ENCODE data around the gene KRT6B.
"Not testable (repeated sequence)": the region's sequence is repeated elsewhere in the genome, so short reads cannot be mapped to it uniquely, and the experiment has no call there.

The KRT6B gene

DNA sequence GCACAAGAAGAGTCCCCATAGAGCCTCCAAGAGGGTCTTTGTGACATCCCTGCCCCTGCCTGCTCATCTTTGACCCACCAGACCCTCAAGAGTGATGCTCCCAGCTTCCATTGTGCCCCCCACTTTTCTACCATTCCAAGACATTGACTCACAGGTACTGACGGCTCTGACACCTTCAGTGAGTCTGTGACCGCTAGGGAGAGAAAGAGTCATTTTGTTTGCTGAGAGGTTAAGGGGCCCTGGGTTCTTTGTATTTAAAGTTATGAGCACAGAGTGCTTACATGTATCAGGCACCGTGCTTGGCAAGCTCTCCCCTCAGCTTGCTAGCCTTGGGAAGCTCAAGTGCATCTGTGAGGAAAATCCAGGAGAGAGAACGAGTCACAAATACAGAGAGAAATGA is 38.7 kb downstream of the KRT6B start:
- DNase-seq (ENCODE audit: low read depth), result no peak

- no peak for DNase-seq (ENCODE audit: low read depth)
These were observed 40.1 kb downstream of the KRT6B start for GRCh38 chr12:52411815-52412214.

GRCh38 chr12:52410589-52411248 is 41.2 kb downstream of the KRT6B start:
- not testable (repeated sequence) for DNase-seq (ENCODE audit: low read depth)

- DNase-seq (ENCODE audit: low read depth), result no peak
These were observed 44.0 kb downstream of the KRT6B start for GRCh38 chr12:52407918-52408317.

DNA sequence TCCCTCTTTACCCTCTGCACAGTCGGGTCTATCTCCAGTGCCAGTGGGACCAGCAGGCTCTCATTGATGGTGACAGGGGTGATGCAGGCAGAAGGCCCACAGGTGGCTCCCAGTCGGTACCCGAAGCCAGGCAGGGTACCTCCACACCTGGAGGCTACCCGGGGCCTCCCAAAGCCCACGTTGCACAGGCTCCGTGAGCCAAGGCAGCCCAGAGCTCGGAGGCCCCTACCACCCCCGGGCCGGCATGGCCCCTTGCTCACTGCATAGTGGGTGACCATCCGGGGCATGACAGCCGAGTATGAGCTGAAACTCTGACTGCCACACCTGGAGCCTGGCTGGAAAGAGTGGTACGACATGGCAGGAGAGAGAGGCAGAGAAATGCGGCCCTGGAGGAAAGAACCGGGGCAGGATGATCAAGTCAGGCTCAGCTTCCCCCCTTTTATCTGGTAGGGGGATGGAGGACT is 46.0 kb downstream of the KRT6B start, which contains the start of gene KRT82:
Gene KRT82 (minus strand): TSS at position 414 of the 464 bp plus-strand sequence. CDS start 58 bp downstream, at position 356.
- no peak for DNase-seq (ENCODE audit: low read depth)

- DNase-seq (ENCODE audit: low read depth), result no peak
These were observed 47.0 kb downstream of the KRT6B start for GRCh38 chr12:52404951-52405350.

- DNase-seq (ENCODE audit: low read depth), result no peak
These were observed 48.4 kb downstream of the KRT6B start for GRCh38 chr12:52403561-52403960.

DNA sequence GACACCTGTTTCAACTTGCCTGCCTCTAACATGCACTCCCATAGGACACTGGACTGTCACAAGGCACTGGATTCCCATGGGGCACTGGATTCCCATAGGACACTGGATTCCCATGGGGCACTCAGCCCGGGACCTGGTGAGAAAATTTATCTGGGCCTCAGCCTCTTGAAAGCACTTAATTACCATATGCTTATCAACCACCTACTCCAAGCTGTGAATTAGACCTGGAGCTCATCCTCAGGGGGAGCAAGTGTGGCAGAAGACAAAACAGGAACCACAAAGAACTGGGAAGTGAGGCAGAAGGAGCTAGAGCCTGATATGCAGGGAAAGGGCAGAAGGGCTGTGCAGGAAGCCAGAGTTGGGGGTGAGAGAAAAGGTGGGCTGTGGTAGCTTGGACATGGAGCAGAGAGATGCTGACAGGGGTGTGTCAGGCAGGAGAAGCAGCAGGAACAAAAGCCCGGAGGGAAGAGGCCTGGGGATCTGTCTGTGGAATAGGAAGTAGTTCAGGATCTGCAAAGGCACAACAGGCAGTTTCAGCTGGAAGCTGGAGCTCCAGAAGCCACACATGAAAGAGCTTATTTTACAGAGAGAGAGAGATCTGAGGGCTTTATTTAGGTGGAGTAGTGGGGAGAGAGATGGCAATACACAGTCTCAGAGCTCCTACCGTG is 48.9 kb downstream of the KRT6B start:
- no peak for DNase-seq (ENCODE audit: low read depth)

- DNase-seq (ENCODE audit: low read depth), result no peak
These were observed 49.6 kb downstream of the KRT6B start for GRCh38 chr12:52402377-52402776.

DNA sequence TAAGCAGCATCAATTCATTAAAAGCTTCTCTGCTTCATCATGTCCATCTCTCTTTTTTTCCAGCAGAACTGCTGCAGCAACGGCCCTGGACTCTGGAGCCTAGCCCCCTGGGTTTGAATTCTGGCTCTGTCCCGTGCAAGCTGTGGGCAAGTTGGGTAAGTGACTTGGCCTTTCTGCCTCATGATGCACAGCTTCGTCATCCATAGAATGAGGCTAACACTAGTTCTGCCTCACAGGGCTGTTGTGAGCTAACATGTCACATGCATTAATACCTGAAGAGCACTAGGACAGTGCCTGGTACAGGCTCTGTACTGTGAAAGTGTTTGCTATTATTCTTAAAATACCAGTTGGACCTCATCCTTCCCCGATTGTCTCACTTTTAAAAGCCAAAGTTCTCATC is 50.0 kb downstream of the KRT6B start:
- no peak for DNase-seq (ENCODE audit: low read depth)

DNA sequence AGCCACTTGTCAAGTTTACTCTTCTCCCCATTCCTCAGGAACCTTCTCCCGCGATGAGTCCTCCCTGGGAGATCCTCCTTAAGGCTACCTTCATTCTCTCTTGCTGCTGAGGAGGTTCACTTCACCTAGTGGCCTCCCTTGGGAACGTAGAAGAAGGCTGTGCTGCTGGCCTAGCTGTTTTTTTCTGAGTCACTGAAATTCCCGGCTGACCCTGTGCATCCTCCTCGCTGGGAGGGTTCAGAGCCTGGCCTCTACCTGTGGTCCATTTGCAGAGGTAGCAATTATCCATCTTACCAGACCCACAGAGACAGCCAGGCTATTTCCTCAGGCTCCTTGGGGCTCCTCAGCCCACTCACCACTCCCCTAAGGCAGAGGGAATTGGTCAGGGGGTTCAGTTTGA is 50.4 kb downstream of the KRT6B start:
- no peak for DNase-seq (ENCODE audit: low read depth)

- no peak for DNase-seq (ENCODE audit: low read depth)
These were observed 51.0 kb downstream of the KRT6B start for GRCh38 chr12:52400906-52401305.

DNA sequence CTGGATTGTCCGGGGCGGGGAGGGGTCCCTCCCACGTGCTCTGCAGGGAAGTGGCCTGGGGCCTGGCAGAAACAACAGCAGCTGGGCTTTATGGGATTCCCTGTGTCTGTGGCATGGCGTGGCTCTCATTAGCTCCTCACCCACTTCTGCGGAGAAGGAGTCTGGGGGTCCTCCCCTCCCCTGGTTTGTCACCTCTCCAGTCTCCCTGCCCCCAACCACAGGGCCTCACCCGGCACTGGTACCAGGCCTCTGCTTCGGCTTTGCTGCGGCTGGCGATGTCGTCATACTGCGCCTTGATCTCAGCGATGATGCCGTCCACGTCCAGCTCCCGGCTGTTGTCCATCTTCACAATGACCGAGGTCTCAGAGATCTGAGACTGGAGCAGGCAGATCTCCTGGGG is 52.2 kb downstream of the KRT6B start:
- DNase-seq (ENCODE audit: low read depth), result no peak

GRCh38 chr12:52398176-52398575 is 53.8 kb downstream of the KRT6B start:
- DNase-seq (ENCODE audit: low read depth), result no peak

- DNase-seq (ENCODE audit: low read depth), result no peak
These were observed 55.3 kb downstream of the KRT6B start for GRCh38 chr12:52396656-52397055.

All from GM04504 (cell line).